Measurements from ENCODE around the gene TMEM143. TPM values are rescaled to one million over a fixed set of nuclear protein-coding genes. Genes with fewer than 3 reads are reported as not detected.

Gene TMEM143
- 4.3 and 4.7 TPM in 2 replicates for total RNA-seq

- Histone ChIP-seq H3K9me3 (ENCODE audit: low read depth, low read length) (no peaks in the 10 kb centered on the region), H3K27ac (ENCODE audit: low read depth, low read length) (peak within 1 kb of the TSS; percentile 82)
- peak; percentile 99 for DNase-seq (ENCODE audit: insufficient read length, low spot score, missing footprints)
Observed at GRCh38 chr19:48363810-48364597, at the start of gene TMEM143, which contains the start of gene SYNGR4. TSS of gene TMEM143 (minus strand) at chr19:48363940. CDS start at chr19:48363920, 20 bp downstream. TSS of gene SYNGR4 (plus strand) at chr19:48364367. CDS start at chr19:48365843, 1,476 bp downstream.

GRCh38 chr19:48405850-48406249 is 42.1 kb upstream of the TMEM143 start:
- H3K9me3 ChIP-seq (ENCODE audit: low read depth, low read length) = no peaks in the 10 kb centered on the region
- H3K36me3 ChIP-seq (ENCODE audit: insufficient read depth, low read length) = no peaks in the 10 kb centered on the region
- no peak overlapping the region for H3K4me3 ChIP-seq (ENCODE audit: insufficient read depth, low read length)
- TF ChIP-seq, protein P1, sequence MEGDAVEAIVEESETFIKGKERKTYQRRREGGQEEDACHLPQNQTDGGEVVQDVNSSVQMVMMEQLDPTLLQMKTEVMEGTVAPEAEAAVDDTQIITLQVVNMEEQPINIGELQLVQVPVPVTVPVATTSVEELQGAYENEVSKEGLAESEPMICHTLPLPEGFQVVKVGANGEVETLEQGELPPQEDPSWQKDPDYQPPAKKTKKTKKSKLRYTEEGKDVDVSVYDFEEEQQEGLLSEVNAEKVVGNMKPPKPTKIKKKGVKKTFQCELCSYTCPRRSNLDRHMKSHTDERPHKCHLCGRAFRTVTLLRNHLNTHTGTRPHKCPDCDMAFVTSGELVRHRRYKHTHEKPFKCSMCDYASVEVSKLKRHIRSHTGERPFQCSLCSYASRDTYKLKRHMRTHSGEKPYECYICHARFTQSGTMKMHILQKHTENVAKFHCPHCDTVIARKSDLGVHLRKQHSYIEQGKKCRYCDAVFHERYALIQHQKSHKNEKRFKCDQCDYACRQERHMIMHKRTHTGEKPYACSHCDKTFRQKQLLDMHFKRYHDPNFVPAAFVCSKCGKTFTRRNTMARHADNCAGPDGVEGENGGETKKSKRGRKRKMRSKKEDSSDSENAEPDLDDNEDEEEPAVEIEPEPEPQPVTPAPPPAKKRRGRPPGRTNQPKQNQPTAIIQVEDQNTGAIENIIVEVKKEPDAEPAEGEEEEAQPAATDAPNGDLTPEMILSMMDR (IDR thresholded peaks at IDR 0.05; ENCODE audit: extremely low read depth, low read depth, low read length) = no peak
- H2AFZ ChIP-seq (ENCODE audit: low read length) = no peak overlapping the region
- H3K27me3 ChIP-seq (ENCODE audit: insufficient read depth, low read length) = no peaks in the 10 kb centered on the region
- no peaks in the 10 kb centered on the region for H3K79me2 ChIP-seq (ENCODE audit: insufficient read depth, low read length)
- no peaks in the 10 kb centered on the region for H3K4me1 ChIP-seq (ENCODE audit: insufficient read depth, low read length)
- H4K20me1 ChIP-seq (ENCODE audit: insufficient read depth, low read length) = no peaks in the 10 kb centered on the region
- DNase-seq (ENCODE audit: insufficient read length, low spot score, missing footprints) = no peak
- H3K4me2 ChIP-seq (ENCODE audit: insufficient read depth, low read length) = no peak overlapping the region
- H3K27ac ChIP-seq (ENCODE audit: low read depth, low read length) = no peak overlapping the region

More at GRCh38 chr19:48363810-48364597, at the start of gene TMEM143, which contains the start of gene SYNGR4:
- Histone ChIP-seq H4K20me1 (ENCODE audit: insufficient read depth, low read length) (no peaks in the 10 kb centered on the region), H3K27me3 (ENCODE audit: insufficient read depth, low read length) (no peaks in the 10 kb centered on the region), H2AFZ (ENCODE audit: low read length) (peak within 1 kb of the TSS; percentile 97), H3K36me3 (ENCODE audit: insufficient read depth, low read length) (no peaks in the 10 kb centered on the region), H3K4me2 (ENCODE audit: insufficient read depth, low read length) (peak within 1 kb of the TSS; percentile 99), H3K79me2 (ENCODE audit: insufficient read depth, low read length) (no peaks in the 10 kb centered on the region), H3K4me3 (ENCODE audit: insufficient read depth, low read length) (peak within 1 kb of the TSS; percentile 81), H3K4me1 (ENCODE audit: insufficient read depth, low read length) (peaks cover 8% of the 10 kb centered on the region)
- TF ChIP-seq, protein P1 (IDR thresholded peaks at IDR 0.05; ENCODE audit: extremely low read depth, low read depth, low read length) = no peak

DNA sequence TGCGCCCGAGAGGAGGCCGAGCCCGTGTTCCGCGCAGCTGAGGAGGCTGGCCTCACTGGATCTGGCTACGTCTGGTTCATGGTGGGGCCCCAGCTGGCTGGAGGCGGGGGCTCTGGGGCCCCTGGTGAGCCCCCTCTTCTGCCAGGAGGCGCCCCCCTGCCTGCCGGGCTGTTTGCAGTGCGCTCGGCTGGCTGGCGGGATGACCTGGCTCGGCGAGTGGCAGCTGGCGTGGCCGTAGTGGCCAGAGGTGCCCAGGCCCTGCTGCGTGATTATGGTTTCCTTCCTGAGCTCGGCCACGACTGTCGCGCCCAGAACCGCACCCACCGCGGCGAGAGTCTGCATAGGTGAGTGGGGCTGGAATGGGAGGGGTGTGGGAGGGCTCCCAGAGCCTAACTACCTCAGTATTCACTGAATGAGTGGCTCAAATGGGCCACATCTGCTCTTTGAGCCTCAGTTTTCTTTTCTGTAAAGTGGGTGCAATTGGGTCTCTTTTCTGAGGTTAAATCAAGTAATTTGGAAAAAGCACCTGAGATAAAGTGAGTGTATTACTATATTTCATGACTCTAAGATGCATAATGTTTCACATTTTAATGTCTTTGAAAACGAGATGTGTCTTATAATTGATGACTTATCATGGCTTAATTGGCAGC is 41.4 kb upstream of the TMEM143 start:
- H3K27me3 ChIP-seq (ENCODE audit: insufficient read depth, low read length) = no peaks in the 10 kb centered on the region
- H3K79me2 ChIP-seq (ENCODE audit: insufficient read depth, low read length) = no peaks in the 10 kb centered on the region
- H3K36me3 ChIP-seq (ENCODE audit: insufficient read depth, low read length) = no peaks in the 10 kb centered on the region
- H3K27ac ChIP-seq (ENCODE audit: low read depth, low read length) = no peak overlapping the region
- H3K4me3 ChIP-seq (ENCODE audit: insufficient read depth, low read length) = no peak overlapping the region
- TF ChIP-seq, protein P1 (IDR thresholded peaks at IDR 0.05; ENCODE audit: extremely low read depth, low read depth, low read length) = no peak
- H2AFZ ChIP-seq (ENCODE audit: low read length) = no peak overlapping the region
- peak; percentile 63 for DNase-seq (ENCODE audit: insufficient read length, low spot score, missing footprints)
- no peaks in the 10 kb centered on the region for H4K20me1 ChIP-seq (ENCODE audit: insufficient read depth, low read length)
- no peaks in the 10 kb centered on the region for H3K9me3 ChIP-seq (ENCODE audit: low read depth, low read length)
- H3K4me1 ChIP-seq (ENCODE audit: insufficient read depth, low read length) = no peaks in the 10 kb centered on the region
- H3K4me2 ChIP-seq (ENCODE audit: insufficient read depth, low read length) = no peak overlapping the region

DNA sequence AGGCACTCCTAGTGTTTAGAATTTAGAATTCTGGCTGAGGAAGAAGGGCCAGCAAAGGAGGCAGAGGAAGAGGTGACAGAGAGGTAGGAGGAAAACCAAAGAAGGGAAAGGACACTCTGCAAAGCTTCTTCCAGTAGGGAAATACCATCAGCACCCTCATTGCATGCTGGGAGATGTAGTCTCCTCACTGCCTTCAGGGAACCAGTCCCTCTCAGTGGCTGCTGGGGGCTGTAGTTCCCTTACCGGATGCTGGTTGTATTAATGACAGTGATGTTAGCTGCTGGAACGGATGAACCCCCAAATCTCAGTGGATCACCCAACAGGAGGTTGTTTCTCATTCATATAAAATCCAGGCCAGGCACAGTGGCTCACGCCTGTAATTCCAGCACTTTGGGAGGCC is 39.9 kb upstream of the TMEM143 start:
- Histone ChIP-seq H3K4me3 (ENCODE audit: insufficient read depth, low read length) (no peak overlapping the region), H3K27ac (ENCODE audit: low read depth, low read length) (no peak overlapping the region), H3K4me2 (ENCODE audit: insufficient read depth, low read length) (no peak overlapping the region), H3K27me3 (ENCODE audit: insufficient read depth, low read length) (no peaks in the 10 kb centered on the region), H4K20me1 (ENCODE audit: insufficient read depth, low read length) (no peaks in the 10 kb centered on the region), H2AFZ (ENCODE audit: low read length) (peak overlapping the region; percentile 3), H3K36me3 (ENCODE audit: insufficient read depth, low read length) (no peaks in the 10 kb centered on the region), H3K4me1 (ENCODE audit: insufficient read depth, low read length) (no peaks in the 10 kb centered on the region), H3K79me2 (ENCODE audit: insufficient read depth, low read length) (no peaks in the 10 kb centered on the region), H3K9me3 (ENCODE audit: low read depth, low read length) (no peaks in the 10 kb centered on the region)
- peak; percentile 96 for DNase-seq (ENCODE audit: insufficient read length, low spot score, missing footprints)
- TF ChIP-seq, protein P1 (IDR thresholded peaks at IDR 0.05; ENCODE audit: extremely low read depth, low read depth, low read length) = no peak

Data from osteoblast (primary cell).